HCT116 (cell line): ENCODE measurements around the gene PAX7.

Experiments
- POLR2A ChIP-seq: IDR thresholded peaks from 2 replicates; pipeline ENCODE4 v1.7.0; 2011; ENCODE audit warnings: borderline replicate concordance; ENCODE audit not compliant: insufficient read depth, insufficient read length; ENCODE audit errors: extremely low read depth
- POLR2AphosphoS5 ChIP-seq: IDR thresholded peaks from 2 replicates; pipeline ENCODE4 v1.6.1; 2011; ENCODE audit warnings: mild to moderate bottlenecking, low read depth, low read length, moderate library complexity
- SIN3A ChIP-seq: IDR thresholded peaks from 2 replicates; pipeline ENCODE4 v1.6.1; 2012; ENCODE audit warnings: low read depth
- ZNF274 ChIP-seq: fragments of 200-500 bp; sonication (Bioruptor generic); IDR thresholded peaks from 2 replicates; pipeline ENCODE4 v1.6.1; 2014; ENCODE audit warnings: mild to moderate bottlenecking, low read depth, low read length, inconsistent platforms
- TF ChIP-seq, protein P1 (sequence below), 3 experiments: fragments of 200-600 bp in 1 of 3; sonication (generic) in 1 of 3; IDR thresholded peaks in 2 of 3; conservative IDR thresholded peaks in 1 of 3; 2 replicates each; pipeline ENCODE4 v1.5.1; 2012 to 2017; ENCODE audit warnings: low read depth in 2 of 3, low read length in 2 of 3, antibody characterized with exemption in 1 of 3, borderline replicate concordance in 1 of 3, control low read depth in 1 of 3, mild to moderate bottlenecking in 1 of 3, mixed read lengths in 1 of 3, mixed run types in 1 of 3, moderate library complexity in 1 of 3; ENCODE audit not compliant: insufficient read depth in 1 of 3

DNA sequence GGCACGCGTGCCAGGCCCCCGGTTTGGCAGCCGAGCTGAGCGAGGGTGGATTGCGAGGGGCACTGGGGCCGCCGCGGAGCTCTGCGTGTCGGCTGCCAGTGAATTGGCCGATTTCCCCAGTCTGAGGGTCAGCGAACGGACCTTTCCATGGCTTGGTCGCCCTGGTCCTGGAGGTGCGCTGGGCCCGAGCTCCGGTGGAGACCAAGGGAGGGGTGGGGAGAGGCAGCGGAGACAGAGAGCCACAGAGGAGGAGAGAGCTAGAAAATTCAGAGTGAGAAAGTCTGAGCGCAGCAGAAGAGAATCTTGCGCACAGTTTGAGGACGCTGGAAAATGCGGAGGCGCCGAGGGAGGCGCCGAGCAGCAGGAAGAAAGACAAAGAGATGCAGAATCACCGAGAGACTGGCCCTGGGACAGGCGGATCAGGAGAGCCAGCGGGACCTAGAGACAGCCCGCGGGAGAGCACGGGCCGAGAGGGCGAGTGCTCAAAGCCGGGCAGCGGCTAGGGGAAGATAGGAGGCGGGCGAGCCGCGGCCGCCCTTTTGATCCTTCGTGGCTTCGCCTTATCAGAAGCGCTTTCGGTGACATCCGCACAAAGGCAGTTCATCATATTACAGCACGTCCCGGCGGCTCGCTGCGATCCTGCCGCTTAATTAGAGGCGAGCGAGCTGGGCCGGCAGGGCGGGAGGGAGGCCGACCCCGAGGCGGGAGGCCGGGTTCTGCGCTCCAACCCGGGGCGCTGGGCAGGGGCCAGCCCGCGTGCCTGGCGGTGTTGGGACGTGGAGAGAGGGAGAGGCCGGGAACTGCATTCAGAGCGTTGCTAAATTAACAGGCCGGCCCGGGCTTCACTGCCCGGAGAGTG, 12.7 kb downstream of the PAX7 start:
- TF ChIP-seq ZNF274 (no peak), POLR2A (no peak), POLR2AphosphoS5 (no peak), SIN3A (no peak)
- TF ChIP-seq, protein P1, sequence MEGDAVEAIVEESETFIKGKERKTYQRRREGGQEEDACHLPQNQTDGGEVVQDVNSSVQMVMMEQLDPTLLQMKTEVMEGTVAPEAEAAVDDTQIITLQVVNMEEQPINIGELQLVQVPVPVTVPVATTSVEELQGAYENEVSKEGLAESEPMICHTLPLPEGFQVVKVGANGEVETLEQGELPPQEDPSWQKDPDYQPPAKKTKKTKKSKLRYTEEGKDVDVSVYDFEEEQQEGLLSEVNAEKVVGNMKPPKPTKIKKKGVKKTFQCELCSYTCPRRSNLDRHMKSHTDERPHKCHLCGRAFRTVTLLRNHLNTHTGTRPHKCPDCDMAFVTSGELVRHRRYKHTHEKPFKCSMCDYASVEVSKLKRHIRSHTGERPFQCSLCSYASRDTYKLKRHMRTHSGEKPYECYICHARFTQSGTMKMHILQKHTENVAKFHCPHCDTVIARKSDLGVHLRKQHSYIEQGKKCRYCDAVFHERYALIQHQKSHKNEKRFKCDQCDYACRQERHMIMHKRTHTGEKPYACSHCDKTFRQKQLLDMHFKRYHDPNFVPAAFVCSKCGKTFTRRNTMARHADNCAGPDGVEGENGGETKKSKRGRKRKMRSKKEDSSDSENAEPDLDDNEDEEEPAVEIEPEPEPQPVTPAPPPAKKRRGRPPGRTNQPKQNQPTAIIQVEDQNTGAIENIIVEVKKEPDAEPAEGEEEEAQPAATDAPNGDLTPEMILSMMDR (IDR thresholded peaks at IDR 0.05 in 2 of 3, conservative IDR thresholded peaks at IDR 0.05 in 1 of 3; ENCODE audit: borderline replicate concordance in 1 of 3, insufficient read depth in 1 of 3, low read depth in 2 of 3, low read length in 2 of 3): no peak
